ENCODE measurements around the gene COX19. TPM values are rescaled to one million over a fixed set of nuclear protein-coding genes. Genes with fewer than 3 reads are reported as not detected.

Gene COX19
- total and polyA plus RNA-seq, 2 experiments from 2014 or later: 11.7 to 12.6 TPM

DNA sequence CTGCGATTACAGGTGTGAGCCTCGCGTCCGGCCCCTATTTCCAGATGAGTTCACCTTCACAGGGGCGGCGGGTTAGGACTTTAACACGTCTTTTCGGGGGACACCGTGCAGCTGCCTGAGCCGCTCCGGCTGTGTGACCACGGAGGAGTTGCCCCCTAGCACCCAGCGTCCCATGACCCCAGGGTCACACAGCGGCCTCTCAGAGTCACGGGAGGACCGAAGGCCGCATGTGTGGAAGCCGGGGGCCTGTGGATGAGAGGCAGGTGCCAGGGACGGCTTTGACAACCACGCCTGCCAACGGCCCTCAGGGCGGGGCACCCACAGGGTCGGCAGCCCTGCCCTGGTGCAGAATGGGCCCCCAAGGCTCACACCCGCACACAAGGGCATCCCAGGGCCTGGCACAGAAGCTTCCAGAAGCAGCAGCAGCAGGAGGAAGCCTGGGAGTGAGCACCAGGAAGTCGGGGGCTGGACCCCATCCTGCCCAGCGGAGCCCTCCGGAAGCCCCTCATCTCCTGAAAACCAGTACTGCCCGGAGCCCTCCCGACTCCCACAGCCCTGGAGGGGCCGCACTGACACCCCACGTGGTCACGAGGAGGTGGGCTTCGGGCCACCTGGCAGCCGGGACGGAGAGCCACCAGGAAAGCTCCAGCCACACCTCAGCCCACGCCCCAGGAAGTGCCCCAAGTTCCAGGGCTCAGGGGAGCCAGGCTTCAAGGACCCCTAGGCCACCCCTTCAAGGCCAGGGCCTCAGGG lies 53.6 kb downstream of the COX19 start:
- Mint-ChIP-seq H3K4me1 (no peaks in the 10 kb centered on the region; the same call in 1 of the 3 replicates), H3K4me3 (no peak overlapping the region)
- no peak overlapping the region for H3K4me3 ChIP-seq

More for the DNA sequence above, 53.6 kb downstream of the COX19 start:
- no peaks in the 10 kb centered on the region for H3K4me1 ChIP-seq (ENCODE audit: insufficient read depth)
- DNase-seq (ENCODE audit: low spot score) (no peak), ATAC-seq (no peak)
- Mint-ChIP-seq H3K27ac (no peak overlapping the region), H3K9me3 (no peaks in the 10 kb centered on the region), H3K27me3 (ENCODE audit: insufficient read depth, low read depth, poor library complexity) (peaks cover 3% of the 10 kb centered on the region), H3K36me3 (ENCODE audit: low read depth) (no peaks in the 10 kb centered on the region)
- H2AFZ ChIP-seq: no peak overlapping the region
- H4K20me1 ChIP-seq (replicated peaks; ENCODE audit: insufficient read depth): no peaks in the 10 kb centered on the region
- H3K4me2 ChIP-seq: no peak overlapping the region
- H3K27ac ChIP-seq (ENCODE audit: low read depth): no peak overlapping the region
- TF ChIP-seq ZNF331 (CRISPR knock-in tag; IDR thresholded peaks at IDR 0.05; ENCODE audit: low read depth) (no peak), EZH2phosphoT487 (IDR thresholded peaks at IDR 0.05; ENCODE audit: unreplicated experiment) (no peak), STAT1 (IDR thresholded peaks at IDR 0.05; ENCODE audit: unreplicated experiment) (no peak), ZNF114 (CRISPR knock-in tag; IDR thresholded peaks at IDR 0.05) (no peak), NANOG (IDR thresholded peaks at IDR 0.05; ENCODE audit: borderline replicate concordance) (no peak), CREB1 (CRISPR knock-in tag; IDR thresholded peaks at IDR 0.05; ENCODE audit: low read depth) (no peak), JUNB (IDR thresholded peaks at IDR 0.05; ENCODE audit: unreplicated experiment) (no peak), EZH2 (IDR thresholded peaks at IDR 0.05; ENCODE audit: low read depth, unreplicated experiment) (no peak), POLR2AphosphoS5 (IDR thresholded peaks at IDR 0.05; ENCODE audit: low read depth) (no peak)
- TF ChIP-seq, protein P1, sequence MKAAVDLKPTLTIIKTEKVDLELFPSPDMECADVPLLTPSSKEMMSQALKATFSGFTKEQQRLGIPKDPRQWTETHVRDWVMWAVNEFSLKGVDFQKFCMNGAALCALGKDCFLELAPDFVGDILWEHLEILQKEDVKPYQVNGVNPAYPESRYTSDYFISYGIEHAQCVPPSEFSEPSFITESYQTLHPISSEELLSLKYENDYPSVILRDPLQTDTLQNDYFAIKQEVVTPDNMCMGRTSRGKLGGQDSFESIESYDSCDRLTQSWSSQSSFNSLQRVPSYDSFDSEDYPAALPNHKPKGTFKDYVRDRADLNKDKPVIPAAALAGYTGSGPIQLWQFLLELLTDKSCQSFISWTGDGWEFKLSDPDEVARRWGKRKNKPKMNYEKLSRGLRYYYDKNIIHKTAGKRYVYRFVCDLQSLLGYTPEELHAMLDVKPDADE (IDR thresholded peaks at IDR 0.05): no peak
- TF ChIP-seq, protein P2, sequence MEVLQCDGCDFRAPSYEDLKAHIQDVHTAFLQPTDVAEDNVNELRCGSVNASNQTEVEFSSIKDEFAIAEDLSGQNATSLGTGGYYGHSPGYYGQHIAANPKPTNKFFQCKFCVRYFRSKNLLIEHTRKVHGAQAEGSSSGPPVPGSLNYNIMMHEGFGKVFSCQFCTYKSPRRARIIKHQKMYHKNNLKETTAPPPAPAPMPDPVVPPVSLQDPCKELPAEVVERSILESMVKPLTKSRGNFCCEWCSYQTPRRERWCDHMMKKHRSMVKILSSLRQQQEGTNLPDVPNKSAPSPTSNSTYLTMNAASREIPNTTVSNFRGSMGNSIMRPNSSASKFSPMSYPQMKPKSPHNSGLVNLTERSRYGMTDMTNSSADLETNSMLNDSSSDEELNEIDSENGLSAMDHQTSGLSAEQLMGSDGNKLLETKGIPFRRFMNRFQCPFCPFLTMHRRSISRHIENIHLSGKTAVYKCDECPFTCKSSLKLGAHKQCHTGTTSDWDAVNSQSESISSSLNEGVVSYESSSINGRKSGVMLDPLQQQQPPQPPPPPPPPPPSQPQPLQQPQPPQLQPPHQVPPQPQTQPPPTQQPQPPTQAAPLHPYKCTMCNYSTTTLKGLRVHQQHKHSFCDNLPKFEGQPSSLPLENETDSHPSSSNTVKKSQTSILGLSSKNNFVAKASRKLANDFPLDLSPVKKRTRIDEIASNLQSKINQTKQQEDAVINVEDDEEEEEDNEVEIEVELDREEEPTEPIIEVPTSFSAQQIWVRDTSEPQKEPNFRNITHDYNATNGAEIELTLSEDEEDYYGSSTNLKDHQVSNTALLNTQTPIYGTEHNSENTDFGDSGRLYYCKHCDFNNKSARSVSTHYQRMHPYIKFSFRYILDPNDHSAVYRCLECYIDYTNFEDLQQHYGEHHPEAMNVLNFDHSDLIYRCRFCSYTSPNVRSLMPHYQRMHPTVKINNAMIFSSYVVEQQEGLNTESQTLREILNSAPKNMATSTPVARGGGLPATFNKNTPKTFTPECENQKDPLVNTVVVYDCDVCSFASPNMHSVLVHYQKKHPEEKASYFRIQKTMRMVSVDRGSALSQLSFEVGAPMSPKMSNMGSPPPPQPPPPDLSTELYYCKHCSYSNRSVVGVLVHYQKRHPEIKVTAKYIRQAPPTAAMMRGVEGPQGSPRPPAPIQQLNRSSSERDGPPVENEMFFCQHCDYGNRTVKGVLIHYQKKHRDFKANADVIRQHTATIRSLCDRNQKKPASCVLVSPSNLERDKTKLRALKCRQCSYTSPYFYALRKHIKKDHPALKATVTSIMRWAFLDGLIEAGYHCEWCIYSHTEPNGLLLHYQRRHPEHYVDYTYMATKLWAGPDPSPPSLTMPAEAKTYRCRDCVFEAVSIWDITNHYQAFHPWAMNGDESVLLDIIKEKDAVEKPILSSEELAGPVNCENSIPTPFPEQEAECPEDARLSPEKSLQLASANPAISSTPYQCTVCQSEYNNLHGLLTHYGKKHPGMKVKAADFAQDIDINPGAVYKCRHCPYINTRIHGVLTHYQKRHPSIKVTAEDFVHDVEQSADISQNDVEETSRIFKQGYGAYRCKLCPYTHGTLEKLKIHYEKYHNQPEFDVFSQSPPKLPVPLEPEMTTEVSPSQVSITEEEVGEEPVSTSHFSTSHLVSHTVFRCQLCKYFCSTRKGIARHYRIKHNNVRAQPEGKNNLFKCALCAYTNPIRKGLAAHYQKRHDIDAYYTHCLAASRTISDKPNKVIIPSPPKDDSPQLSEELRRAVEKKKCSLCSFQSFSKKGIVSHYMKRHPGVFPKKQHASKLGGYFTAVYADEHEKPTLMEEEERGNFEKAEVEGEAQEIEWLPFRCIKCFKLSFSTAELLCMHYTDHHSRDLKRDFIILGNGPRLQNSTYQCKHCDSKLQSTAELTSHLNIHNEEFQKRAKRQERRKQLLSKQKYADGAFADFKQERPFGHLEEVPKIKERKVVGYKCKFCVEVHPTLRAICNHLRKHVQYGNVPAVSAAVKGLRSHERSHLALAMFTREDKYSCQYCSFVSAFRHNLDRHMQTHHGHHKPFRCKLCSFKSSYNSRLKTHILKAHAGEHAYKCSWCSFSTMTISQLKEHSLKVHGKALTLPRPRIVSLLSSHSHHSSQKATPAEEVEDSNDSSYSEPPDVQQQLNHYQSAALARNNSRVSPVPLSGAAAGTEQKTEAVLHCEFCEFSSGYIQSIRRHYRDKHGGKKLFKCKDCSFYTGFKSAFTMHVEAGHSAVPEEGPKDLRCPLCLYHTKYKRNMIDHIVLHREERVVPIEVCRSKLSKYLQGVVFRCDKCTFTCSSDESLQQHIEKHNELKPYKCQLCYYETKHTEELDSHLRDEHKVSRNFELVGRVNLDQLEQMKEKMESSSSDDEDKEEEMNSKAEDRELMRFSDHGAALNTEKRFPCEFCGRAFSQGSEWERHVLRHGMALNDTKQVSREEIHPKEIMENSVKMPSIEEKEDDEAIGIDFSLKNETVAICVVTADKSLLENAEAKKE (CRISPR knock-in tag; IDR thresholded peaks at IDR 0.05): no peak
- TF ChIP-seq, protein P3, sequence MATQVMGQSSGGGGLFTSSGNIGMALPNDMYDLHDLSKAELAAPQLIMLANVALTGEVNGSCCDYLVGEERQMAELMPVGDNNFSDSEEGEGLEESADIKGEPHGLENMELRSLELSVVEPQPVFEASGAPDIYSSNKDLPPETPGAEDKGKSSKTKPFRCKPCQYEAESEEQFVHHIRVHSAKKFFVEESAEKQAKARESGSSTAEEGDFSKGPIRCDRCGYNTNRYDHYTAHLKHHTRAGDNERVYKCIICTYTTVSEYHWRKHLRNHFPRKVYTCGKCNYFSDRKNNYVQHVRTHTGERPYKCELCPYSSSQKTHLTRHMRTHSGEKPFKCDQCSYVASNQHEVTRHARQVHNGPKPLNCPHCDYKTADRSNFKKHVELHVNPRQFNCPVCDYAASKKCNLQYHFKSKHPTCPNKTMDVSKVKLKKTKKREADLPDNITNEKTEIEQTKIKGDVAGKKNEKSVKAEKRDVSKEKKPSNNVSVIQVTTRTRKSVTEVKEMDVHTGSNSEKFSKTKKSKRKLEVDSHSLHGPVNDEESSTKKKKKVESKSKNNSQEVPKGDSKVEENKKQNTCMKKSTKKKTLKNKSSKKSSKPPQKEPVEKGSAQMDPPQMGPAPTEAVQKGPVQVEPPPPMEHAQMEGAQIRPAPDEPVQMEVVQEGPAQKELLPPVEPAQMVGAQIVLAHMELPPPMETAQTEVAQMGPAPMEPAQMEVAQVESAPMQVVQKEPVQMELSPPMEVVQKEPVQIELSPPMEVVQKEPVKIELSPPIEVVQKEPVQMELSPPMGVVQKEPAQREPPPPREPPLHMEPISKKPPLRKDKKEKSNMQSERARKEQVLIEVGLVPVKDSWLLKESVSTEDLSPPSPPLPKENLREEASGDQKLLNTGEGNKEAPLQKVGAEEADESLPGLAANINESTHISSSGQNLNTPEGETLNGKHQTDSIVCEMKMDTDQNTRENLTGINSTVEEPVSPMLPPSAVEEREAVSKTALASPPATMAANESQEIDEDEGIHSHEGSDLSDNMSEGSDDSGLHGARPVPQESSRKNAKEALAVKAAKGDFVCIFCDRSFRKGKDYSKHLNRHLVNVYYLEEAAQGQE (IDR thresholded peaks at IDR 0.05; ENCODE audit: unreplicated experiment): no peak
- TF ChIP-seq, protein P4, sequence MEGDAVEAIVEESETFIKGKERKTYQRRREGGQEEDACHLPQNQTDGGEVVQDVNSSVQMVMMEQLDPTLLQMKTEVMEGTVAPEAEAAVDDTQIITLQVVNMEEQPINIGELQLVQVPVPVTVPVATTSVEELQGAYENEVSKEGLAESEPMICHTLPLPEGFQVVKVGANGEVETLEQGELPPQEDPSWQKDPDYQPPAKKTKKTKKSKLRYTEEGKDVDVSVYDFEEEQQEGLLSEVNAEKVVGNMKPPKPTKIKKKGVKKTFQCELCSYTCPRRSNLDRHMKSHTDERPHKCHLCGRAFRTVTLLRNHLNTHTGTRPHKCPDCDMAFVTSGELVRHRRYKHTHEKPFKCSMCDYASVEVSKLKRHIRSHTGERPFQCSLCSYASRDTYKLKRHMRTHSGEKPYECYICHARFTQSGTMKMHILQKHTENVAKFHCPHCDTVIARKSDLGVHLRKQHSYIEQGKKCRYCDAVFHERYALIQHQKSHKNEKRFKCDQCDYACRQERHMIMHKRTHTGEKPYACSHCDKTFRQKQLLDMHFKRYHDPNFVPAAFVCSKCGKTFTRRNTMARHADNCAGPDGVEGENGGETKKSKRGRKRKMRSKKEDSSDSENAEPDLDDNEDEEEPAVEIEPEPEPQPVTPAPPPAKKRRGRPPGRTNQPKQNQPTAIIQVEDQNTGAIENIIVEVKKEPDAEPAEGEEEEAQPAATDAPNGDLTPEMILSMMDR (conservative IDR thresholded peaks at IDR 0.05; ENCODE audit: low read depth in 2 of 2): no peak
- H3K9me2 ChIP-seq (ENCODE audit: insufficient read depth): no peaks in the 10 kb centered on the region
- H3K79me2 ChIP-seq (replicated peaks; ENCODE audit: insufficient read depth): no peaks in the 10 kb centered on the region
- H3K36me3 ChIP-seq (ENCODE audit: insufficient read depth): no peaks in the 10 kb centered on the region
- no peaks in the 10 kb centered on the region for H3F3A ChIP-seq (replicated peaks; ENCODE audit: low read depth)
- no peaks in the 10 kb centered on the region for H3K27me3 ChIP-seq (ENCODE audit: insufficient read depth)
